ENCODE measurements around the gene PHF1.

DNA sequence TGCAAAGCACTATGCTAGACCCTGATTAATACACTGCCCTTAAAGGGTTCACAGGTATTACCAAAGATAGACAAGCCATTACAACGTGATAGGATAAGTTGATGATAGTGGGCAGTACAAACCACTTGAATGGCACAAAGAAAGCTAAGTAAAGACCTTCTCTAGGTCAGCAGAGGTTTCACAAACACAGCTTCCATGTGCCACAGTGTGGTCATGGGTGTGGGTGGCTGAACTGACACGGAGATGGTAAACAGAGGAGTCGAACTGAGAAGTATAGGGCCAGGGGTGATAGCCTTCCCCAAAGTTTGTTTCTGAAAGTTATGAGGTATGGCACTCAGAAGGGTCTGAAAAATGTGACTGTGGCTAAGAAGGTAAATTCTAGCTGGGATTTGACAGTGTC lies 47.9 kb downstream of the PHF1 start:
- TF ChIP-seq, protein P1, sequence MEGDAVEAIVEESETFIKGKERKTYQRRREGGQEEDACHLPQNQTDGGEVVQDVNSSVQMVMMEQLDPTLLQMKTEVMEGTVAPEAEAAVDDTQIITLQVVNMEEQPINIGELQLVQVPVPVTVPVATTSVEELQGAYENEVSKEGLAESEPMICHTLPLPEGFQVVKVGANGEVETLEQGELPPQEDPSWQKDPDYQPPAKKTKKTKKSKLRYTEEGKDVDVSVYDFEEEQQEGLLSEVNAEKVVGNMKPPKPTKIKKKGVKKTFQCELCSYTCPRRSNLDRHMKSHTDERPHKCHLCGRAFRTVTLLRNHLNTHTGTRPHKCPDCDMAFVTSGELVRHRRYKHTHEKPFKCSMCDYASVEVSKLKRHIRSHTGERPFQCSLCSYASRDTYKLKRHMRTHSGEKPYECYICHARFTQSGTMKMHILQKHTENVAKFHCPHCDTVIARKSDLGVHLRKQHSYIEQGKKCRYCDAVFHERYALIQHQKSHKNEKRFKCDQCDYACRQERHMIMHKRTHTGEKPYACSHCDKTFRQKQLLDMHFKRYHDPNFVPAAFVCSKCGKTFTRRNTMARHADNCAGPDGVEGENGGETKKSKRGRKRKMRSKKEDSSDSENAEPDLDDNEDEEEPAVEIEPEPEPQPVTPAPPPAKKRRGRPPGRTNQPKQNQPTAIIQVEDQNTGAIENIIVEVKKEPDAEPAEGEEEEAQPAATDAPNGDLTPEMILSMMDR (IDR thresholded peaks at IDR 0.05; ENCODE audit: low read depth, low read length): no peak
- TF ChIP-seq EZH2phosphoT487 (IDR thresholded peaks at IDR 0.05; ENCODE audit: low read depth): no peak

All from OCI-LY3 (cell line).